ENCODE results near the gene KCNIP1. TPM values are rescaled to one million over a fixed set of nuclear protein-coding genes. Genes with fewer than 3 reads are reported as not detected.
"Not testable (repeated sequence)": the region's sequence is repeated elsewhere in the genome, so short reads cannot be mapped to it uniquely, and the experiment has no call there.

Gene KCNIP1
- polyA plus RNA-seq, 1 donor (not counting 4 experiments of a cell fraction or from before 2014, with no cell fraction given) = not detected

DNA sequence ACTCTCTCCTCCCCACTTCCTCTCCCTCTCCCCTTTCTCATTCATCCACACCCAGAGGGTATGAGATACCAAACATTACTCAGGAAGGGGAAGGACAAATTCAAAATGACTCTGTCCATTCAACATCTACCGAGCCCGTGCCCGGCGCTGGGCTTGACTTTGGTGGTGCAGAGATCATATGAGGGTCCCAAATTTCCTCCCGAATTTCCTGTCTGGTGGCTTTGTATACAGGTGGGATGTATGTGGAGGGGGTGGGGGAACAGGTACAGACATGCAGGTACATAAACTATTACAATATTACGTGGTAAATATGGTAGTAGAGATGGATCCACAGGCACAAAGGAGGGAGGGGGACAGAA, 257.9 kb downstream of the KCNIP1 start:
- no peaks in the 10 kb centered on the region for H3K9me3 ChIP-seq (ENCODE audit: control insufficient read depth, low read depth, low read length)
- no peaks in the 10 kb centered on the region for H3K4me1 ChIP-seq (ENCODE audit: control insufficient read depth, extremely low read depth, insufficient read depth, low read length)
- H3K9me1 ChIP-seq (ENCODE audit: control insufficient read depth, extremely low read depth, insufficient read depth, low read length) = no peaks in the 10 kb centered on the region
- TF ChIP-seq EZH2 (IDR thresholded peaks at IDR 0.05; ENCODE audit: low read length) = no peak
- TF ChIP-seq, protein P1, sequence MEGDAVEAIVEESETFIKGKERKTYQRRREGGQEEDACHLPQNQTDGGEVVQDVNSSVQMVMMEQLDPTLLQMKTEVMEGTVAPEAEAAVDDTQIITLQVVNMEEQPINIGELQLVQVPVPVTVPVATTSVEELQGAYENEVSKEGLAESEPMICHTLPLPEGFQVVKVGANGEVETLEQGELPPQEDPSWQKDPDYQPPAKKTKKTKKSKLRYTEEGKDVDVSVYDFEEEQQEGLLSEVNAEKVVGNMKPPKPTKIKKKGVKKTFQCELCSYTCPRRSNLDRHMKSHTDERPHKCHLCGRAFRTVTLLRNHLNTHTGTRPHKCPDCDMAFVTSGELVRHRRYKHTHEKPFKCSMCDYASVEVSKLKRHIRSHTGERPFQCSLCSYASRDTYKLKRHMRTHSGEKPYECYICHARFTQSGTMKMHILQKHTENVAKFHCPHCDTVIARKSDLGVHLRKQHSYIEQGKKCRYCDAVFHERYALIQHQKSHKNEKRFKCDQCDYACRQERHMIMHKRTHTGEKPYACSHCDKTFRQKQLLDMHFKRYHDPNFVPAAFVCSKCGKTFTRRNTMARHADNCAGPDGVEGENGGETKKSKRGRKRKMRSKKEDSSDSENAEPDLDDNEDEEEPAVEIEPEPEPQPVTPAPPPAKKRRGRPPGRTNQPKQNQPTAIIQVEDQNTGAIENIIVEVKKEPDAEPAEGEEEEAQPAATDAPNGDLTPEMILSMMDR (optimal IDR thresholded peaks at IDR 0.05 in 1 of 3, IDR thresholded peaks at IDR 0.05 in 1 of 3, conservative IDR thresholded peaks at IDR 0.05 in 1 of 3; ENCODE audit: extremely low read depth in 1 of 3, insufficient read depth in 2 of 3, low read length in 3 of 3) = no peak
- H3K79me2 ChIP-seq (ENCODE audit: control insufficient read depth, insufficient read depth, low read length) = no peaks in the 10 kb centered on the region
- FAIRE-seq (no peak), DNase-seq (ENCODE audit: low read depth, low spot score) (no peak)
- H3K4me3 ChIP-seq (ENCODE audit: control insufficient read depth in 2 of 3, extremely low read depth in 1 of 3, insufficient read depth in 2 of 3, low read depth in 1 of 3, low read length in 3 of 3) = no peak overlapping the region
- no peaks in the 10 kb centered on the region for H3K36me3 ChIP-seq (ENCODE audit: control insufficient read depth in 2 of 2, extremely low read depth in 1 of 2, insufficient read depth in 2 of 2, low read length in 2 of 2)
- H3K27ac ChIP-seq (ENCODE audit: control insufficient read depth, insufficient read depth, low read length) = no peak overlapping the region
- no peak overlapping the region for H3K9ac ChIP-seq (ENCODE audit: control insufficient read depth, extremely low read depth, insufficient read depth, low read length)
- no peak overlapping the region for H3K4me2 ChIP-seq (ENCODE audit: control insufficient read depth, extremely low read depth, insufficient read depth, low read depth, low read length)
- H4K20me1 ChIP-seq (ENCODE audit: control insufficient read depth, extremely low read depth, insufficient read depth, low read length) = no peaks in the 10 kb centered on the region
- no peak overlapping the region for H2AFZ ChIP-seq (ENCODE audit: control insufficient read depth, low read length)
- dilution Hi-C loops (cut with MboI; ENCODE audit: extremely low pct_ligation_motif_present, low sequenced_read_pairs) = no loop called here
- H3K27me3 ChIP-seq (ENCODE audit: control insufficient read depth, extremely low read depth, insufficient read depth, low read length) = no peaks in the 10 kb centered on the region

- H3K79me2 ChIP-seq (ENCODE audit: control insufficient read depth, insufficient read depth, low read length); H4K20me1 ChIP-seq (ENCODE audit: control insufficient read depth, extremely low read depth, insufficient read depth, low read length); H3K27me3 ChIP-seq (ENCODE audit: control insufficient read depth, extremely low read depth, insufficient read depth, low read length); H3K9me1 ChIP-seq (ENCODE audit: control insufficient read depth, extremely low read depth, insufficient read depth, low read length); dilution Hi-C loops (cut with MboI; ENCODE audit: extremely low pct_ligation_motif_present, low sequenced_read_pairs); H3K4me3 ChIP-seq (ENCODE audit: control insufficient read depth in 2 of 3, extremely low read depth in 1 of 3, insufficient read depth in 2 of 3, low read depth in 1 of 3, low read length in 3 of 3); FAIRE-seq; H3K4me2 ChIP-seq (ENCODE audit: control insufficient read depth, extremely low read depth, insufficient read depth, low read depth, low read length); H2AFZ ChIP-seq (ENCODE audit: control insufficient read depth, low read length); H3K9ac ChIP-seq (ENCODE audit: control insufficient read depth, extremely low read depth, insufficient read depth, low read length); DNase-seq (ENCODE audit: low read depth, low spot score); H3K27ac ChIP-seq (ENCODE audit: control insufficient read depth, insufficient read depth, low read length); H3K4me1 ChIP-seq (ENCODE audit: control insufficient read depth, extremely low read depth, insufficient read depth, low read length); H3K36me3 ChIP-seq (ENCODE audit: control insufficient read depth in 2 of 2, extremely low read depth in 1 of 2, insufficient read depth in 2 of 2, low read length in 2 of 2); H3K9me3 ChIP-seq (ENCODE audit: control insufficient read depth, low read depth, low read length): not testable (repeated sequence)
Measured at GRCh38 chr5:170762298-170762697, 258.5 kb downstream of the KCNIP1 start.

GRCh38 chr5:170765868-170766267, 262.0 kb downstream of the KCNIP1 start:
- H3K9ac ChIP-seq (ENCODE audit: control insufficient read depth, extremely low read depth, insufficient read depth, low read length); H3K27ac ChIP-seq (ENCODE audit: control insufficient read depth, insufficient read depth, low read length); dilution Hi-C loops (cut with MboI; ENCODE audit: extremely low pct_ligation_motif_present, low sequenced_read_pairs); H3K4me2 ChIP-seq (ENCODE audit: control insufficient read depth, extremely low read depth, insufficient read depth, low read depth, low read length); H2AFZ ChIP-seq (ENCODE audit: control insufficient read depth, low read length); DNase-seq (ENCODE audit: low read depth, low spot score); H3K79me2 ChIP-seq (ENCODE audit: control insufficient read depth, insufficient read depth, low read length); H3K9me1 ChIP-seq (ENCODE audit: control insufficient read depth, extremely low read depth, insufficient read depth, low read length); FAIRE-seq; H3K27me3 ChIP-seq (ENCODE audit: control insufficient read depth, extremely low read depth, insufficient read depth, low read length); H4K20me1 ChIP-seq (ENCODE audit: control insufficient read depth, extremely low read depth, insufficient read depth, low read length); H3K9me3 ChIP-seq (ENCODE audit: control insufficient read depth, low read depth, low read length); H3K4me1 ChIP-seq (ENCODE audit: control insufficient read depth, extremely low read depth, insufficient read depth, low read length); H3K4me3 ChIP-seq (ENCODE audit: control insufficient read depth in 2 of 3, extremely low read depth in 1 of 3, insufficient read depth in 2 of 3, low read depth in 1 of 3, low read length in 3 of 3); H3K36me3 ChIP-seq (ENCODE audit: control insufficient read depth in 2 of 2, extremely low read depth in 1 of 2, insufficient read depth in 2 of 2, low read length in 2 of 2): not testable (repeated sequence)

Data from keratinocyte (primary cell).